ENCODE measurements around the gene KLHL29. TPM values are rescaled to one million over a fixed set of nuclear protein-coding genes. Genes with fewer than 3 reads are reported as not detected.

Gene KLHL29
- polyA plus RNA-seq, 3 donors, result 0.03 TPM; not detected in 2

- H3K27me3 ChIP-seq (ENCODE audit: control insufficient read depth in 2 of 2, insufficient read depth in 2 of 2, low read length in 2 of 2), result peaks cover 2 to 13% of the 10 kb centered on the region in 2 donors
- H3K79me2 ChIP-seq (ENCODE audit: insufficient read depth, low read length), result no peaks in the 10 kb centered on the region
- H3K27me3 Mint-ChIP-seq (ENCODE audit: low read depth in 3 of 3), result peaks cover 15 to 44% (median 22%) of the 10 kb centered on the region in 3 donors
- DNase-seq, result no peak
- WGBS (ENCODE audit: insufficient coverage), result 52% methylated on average over 5 of the region's 6 CpGs
- TF ChIP-seq CTCF (IDR thresholded peaks at IDR 0.05), result no peak
- no peak overlapping the region for H3K9ac ChIP-seq (ENCODE audit: insufficient read depth, low read length, poor library complexity, severe bottlenecking)
- no peak overlapping the region for H2AFZ ChIP-seq (ENCODE audit: insufficient read depth, low read depth, low read length, poor library complexity, severe bottlenecking)
- no peak overlapping the region for H3K4me3 ChIP-seq (replicated peaks in 1 of 3; ENCODE audit: low read depth in 2 of 3, low read length in 3 of 3)
- H4K20me1 ChIP-seq (ENCODE audit: insufficient read depth, low read length), result no peaks in the 10 kb centered on the region
- no peaks in the 10 kb centered on the region for H3K36me3 ChIP-seq (replicated peaks in 1 of 2; ENCODE audit: control insufficient read depth in 1 of 2, insufficient read depth in 2 of 2, low read length in 2 of 2)
- no peak overlapping the region for H3K27ac Mint-ChIP-seq
- H3K27ac ChIP-seq (ENCODE audit: low read depth in 1 of 2, low read length in 2 of 2), result no peak overlapping the region
- H3K4me1 Mint-ChIP-seq, result no peaks in the 10 kb centered on the region
- H3K4me2 ChIP-seq (replicated peaks; ENCODE audit: extremely low read depth, low read length, poor library complexity, severe bottlenecking), result no peak overlapping the region
- peaks cover 0 to 2% (median 0%) of the 10 kb centered on the region in 7 donors for H3K9me3 Mint-ChIP-seq
- no peaks in the 10 kb centered on the region for H3K36me3 Mint-ChIP-seq
- no peak overlapping the region for H3K4me3 Mint-ChIP-seq
- intact Hi-C loops (cut with micrococcal nuclease), result no loop called here
- no peaks in the 10 kb centered on the region for H3K4me1 ChIP-seq (ENCODE audit: control insufficient read depth in 1 of 2, insufficient read depth in 2 of 2, low read length in 2 of 2)
- H3K9me3 ChIP-seq (replicated peaks in 1 of 2; ENCODE audit: control insufficient read depth in 1 of 2, insufficient read depth in 1 of 2, low read length in 2 of 2), result no peaks in the 10 kb centered on the region
Observed at GRCh38 chr2:23464156-23464555, 79.2 kb downstream of the KLHL29 start.

GRCh38 chr2:23464905-23465537 lies 80.0 kb downstream of the KLHL29 start:
- Histone ChIP-seq H3K9me3 (replicated peaks in 1 of 2; ENCODE audit: control insufficient read depth in 1 of 2, insufficient read depth in 1 of 2, low read length in 2 of 2) (no peaks in the 10 kb centered on the region), H2AFZ (ENCODE audit: insufficient read depth, low read depth, low read length, poor library complexity, severe bottlenecking) (no peak overlapping the region), H3K9ac (ENCODE audit: insufficient read depth, low read length, poor library complexity, severe bottlenecking) (no peak overlapping the region), H3K4me1 (ENCODE audit: control insufficient read depth in 1 of 2, insufficient read depth in 2 of 2, low read length in 2 of 2) (no peaks in the 10 kb centered on the region), H4K20me1 (ENCODE audit: insufficient read depth, low read length) (no peaks in the 10 kb centered on the region), H3K4me3 (replicated peaks in 1 of 3; ENCODE audit: low read depth in 2 of 3, low read length in 3 of 3) (no peak overlapping the region), H3K36me3 (replicated peaks in 1 of 2; ENCODE audit: control insufficient read depth in 1 of 2, insufficient read depth in 2 of 2, low read length in 2 of 2) (no peaks in the 10 kb centered on the region), H3K79me2 (ENCODE audit: insufficient read depth, low read length) (no peaks in the 10 kb centered on the region), H3K4me2 (replicated peaks; ENCODE audit: extremely low read depth, low read length, poor library complexity, severe bottlenecking) (no peak overlapping the region), H3K27me3 (ENCODE audit: control insufficient read depth in 2 of 2, insufficient read depth in 2 of 2, low read length in 2 of 2) (peaks cover 2 to 13% of the 10 kb centered on the region in 2 donors), H3K27ac (ENCODE audit: low read depth in 1 of 2, low read length in 2 of 2) (no peak overlapping the region)
- no peak overlapping the region for H3K27ac Mint-ChIP-seq
- WGBS (ENCODE audit: insufficient coverage), result 77% methylated on average over 12 of the region's 14 CpGs
- H3K4me1 Mint-ChIP-seq, result no peaks in the 10 kb centered on the region
- peaks cover 18 to 50% (median 22%) of the 10 kb centered on the region in 3 donors for H3K27me3 Mint-ChIP-seq (ENCODE audit: low read depth in 3 of 3)
- no peaks in the 10 kb centered on the region for H3K36me3 Mint-ChIP-seq
- no peak for DNase-seq
- intact Hi-C loops (cut with micrococcal nuclease), result no loop called here
- peaks cover 0 to 2% (median 0%) of the 10 kb centered on the region in 7 donors for H3K9me3 Mint-ChIP-seq
- no peak overlapping the region for H3K4me3 Mint-ChIP-seq
- no peak for TF ChIP-seq CTCF (IDR thresholded peaks at IDR 0.05)
